ENCODE measurements around the gene PLA2G10.
"Not testable (repeated sequence)": the region's sequence is repeated elsewhere in the genome, so short reads cannot be mapped to it uniquely, and the experiment has no call there.

The PLA2G10 gene

GRCh38 chr16:14681115-14681514, 13.0 kb downstream of the PLA2G10 start:
- no peaks in the 10 kb centered on the region for H3K9me3 ChIP-seq (ENCODE audit: insufficient read depth, low read depth, low read length)
- H3K27ac ChIP-seq (ENCODE audit: low read depth, low read length), result no peak overlapping the region
- H3K27me3 ChIP-seq (ENCODE audit: insufficient read depth, low read length), result no peaks in the 10 kb centered on the region
- H3K9ac ChIP-seq (ENCODE audit: low read depth, low read length), result no peak overlapping the region
- H3K36me3 ChIP-seq (ENCODE audit: insufficient read depth, low read length), result no peaks in the 10 kb centered on the region
- H3K4me1 ChIP-seq (ENCODE audit: insufficient read depth, low read length), result no peaks in the 10 kb centered on the region
- no peak overlapping the region for H3K4me3 ChIP-seq (ENCODE audit: low read length)
- WGBS, result 99% methylated on average over 4 of the region's 4 CpGs

DNA sequence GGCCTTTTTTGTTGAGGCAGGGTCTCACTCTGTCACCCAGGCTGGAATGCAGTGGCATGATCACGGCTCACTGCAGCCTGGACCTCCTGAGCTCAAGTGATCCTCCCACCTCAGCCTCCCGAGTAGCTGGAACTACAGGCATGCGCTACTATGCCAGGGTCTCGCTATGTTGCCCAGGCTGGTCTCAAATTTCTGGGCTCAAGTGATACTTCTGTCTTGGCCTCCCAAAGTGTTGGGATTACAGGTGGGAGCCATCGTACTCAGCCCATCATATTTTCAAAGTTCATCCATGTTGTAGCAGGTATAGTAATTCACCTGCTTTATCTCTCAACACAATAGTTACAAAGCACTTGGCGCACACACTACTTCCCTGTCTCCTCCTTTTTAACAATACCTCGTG, 13.7 kb downstream of the PLA2G10 start:
- WGBS, result 92% methylated on average over 7 of the region's 7 CpGs
- H3K4me1 ChIP-seq (ENCODE audit: insufficient read depth, low read length); H3K9me3 ChIP-seq (ENCODE audit: insufficient read depth, low read depth, low read length); H3K27ac ChIP-seq (ENCODE audit: low read depth, low read length); H3K27me3 ChIP-seq (ENCODE audit: insufficient read depth, low read length); H3K36me3 ChIP-seq (ENCODE audit: insufficient read depth, low read length); H3K9ac ChIP-seq (ENCODE audit: low read depth, low read length); H3K4me3 ChIP-seq (ENCODE audit: low read length): not testable (repeated sequence)

GRCh38 chr16:14678748-14679497, 15.2 kb downstream of the PLA2G10 start:
- H3K9ac ChIP-seq (ENCODE audit: low read depth, low read length), result no peak overlapping the region
- H3K4me1 ChIP-seq (ENCODE audit: insufficient read depth, low read length), result no peaks in the 10 kb centered on the region
- no peak overlapping the region for H3K4me3 ChIP-seq (ENCODE audit: low read length)
- H3K9me3 ChIP-seq (ENCODE audit: insufficient read depth, low read depth, low read length), result no peaks in the 10 kb centered on the region
- H3K36me3 ChIP-seq (ENCODE audit: insufficient read depth, low read length), result no peaks in the 10 kb centered on the region
- WGBS, result 83% methylated on average over 11 of the region's 11 CpGs
- no peak overlapping the region for H3K27ac ChIP-seq (ENCODE audit: low read depth, low read length)
- no peaks in the 10 kb centered on the region for H3K27me3 ChIP-seq (ENCODE audit: insufficient read depth, low read length)

DNA sequence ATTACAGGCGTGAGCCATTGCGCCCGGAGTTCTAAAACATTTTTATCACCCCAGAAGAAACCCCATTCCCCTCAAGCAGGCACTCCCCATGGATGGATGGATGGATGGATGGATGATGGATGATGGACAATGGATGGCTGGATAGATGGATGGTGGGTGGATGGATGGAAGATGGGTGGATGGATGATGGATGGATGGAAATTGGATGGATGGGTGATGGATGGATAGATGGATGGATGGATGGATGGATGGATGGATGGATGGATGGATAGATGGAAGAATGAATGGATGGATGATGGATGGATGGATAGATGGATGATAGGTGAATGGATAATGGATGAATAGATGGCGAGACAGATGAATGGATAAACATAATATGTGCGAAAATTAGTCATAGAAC, 16.5 kb downstream of the PLA2G10 start:
- H3K9ac ChIP-seq (ENCODE audit: low read depth, low read length), result no peak overlapping the region
- H3K27me3 ChIP-seq (ENCODE audit: insufficient read depth, low read length), result no peaks in the 10 kb centered on the region
- 94% methylated on average over 5 of the region's 5 CpGs for WGBS
- H3K4me3 ChIP-seq (ENCODE audit: low read length), result no peak overlapping the region
- no peaks in the 10 kb centered on the region for H3K9me3 ChIP-seq (ENCODE audit: insufficient read depth, low read depth, low read length)
- no peaks in the 10 kb centered on the region for H3K36me3 ChIP-seq (ENCODE audit: insufficient read depth, low read length)
- H3K4me1 ChIP-seq (ENCODE audit: insufficient read depth, low read length), result no peaks in the 10 kb centered on the region
- H3K27ac ChIP-seq (ENCODE audit: low read depth, low read length), result no peak overlapping the region

DNA sequence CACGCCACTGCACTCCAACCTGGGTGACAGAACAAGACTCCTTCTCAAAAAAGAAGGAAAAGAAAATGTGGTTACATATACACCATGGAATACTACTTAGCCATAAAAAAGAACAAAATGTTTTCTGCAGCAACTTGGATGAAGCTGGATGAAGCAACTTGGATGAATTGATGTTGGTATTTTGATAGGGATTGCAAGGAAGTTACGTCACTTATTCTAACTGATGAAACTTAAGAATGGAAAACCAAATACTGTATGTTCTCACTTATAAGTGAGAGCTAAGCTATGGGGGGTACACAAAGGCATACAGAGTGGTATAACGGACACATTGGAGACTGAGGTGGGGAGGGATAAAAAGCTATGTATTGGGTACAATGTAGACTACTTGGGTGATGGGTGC, 17.5 kb downstream of the PLA2G10 start:
- WGBS, result 86% methylated on average over 2 of the region's 3 CpGs
- H3K4me1 ChIP-seq (ENCODE audit: insufficient read depth, low read length), result no peaks in the 10 kb centered on the region
- H3K9ac ChIP-seq (ENCODE audit: low read depth, low read length), result no peak overlapping the region

GRCh38 chr16:14672403-14672971, 21.6 kb downstream of the PLA2G10 start:
- 87% methylated on average over 7 of the region's 7 CpGs for WGBS
- Histone ChIP-seq H3K9me3 (ENCODE audit: insufficient read depth, low read depth, low read length) (no peaks in the 10 kb centered on the region), H3K36me3 (ENCODE audit: insufficient read depth, low read length) (peaks cover 17% of the 10 kb centered on the region), H3K9ac (ENCODE audit: low read depth, low read length) (no peak overlapping the region), H3K27me3 (ENCODE audit: insufficient read depth, low read length) (no peaks in the 10 kb centered on the region), H3K4me1 (ENCODE audit: insufficient read depth, low read length) (no peaks in the 10 kb centered on the region), H3K27ac (ENCODE audit: low read depth, low read length) (no peak overlapping the region), H3K4me3 (ENCODE audit: low read length) (no peak overlapping the region)

More for the DNA sequence above, 17.5 kb downstream of the PLA2G10 start:
- no peak overlapping the region for H3K27ac ChIP-seq (ENCODE audit: low read depth, low read length)
- H3K4me3 ChIP-seq (ENCODE audit: low read length), result no peak overlapping the region
- H3K27me3 ChIP-seq (ENCODE audit: insufficient read depth, low read length), result no peaks in the 10 kb centered on the region
- no peaks in the 10 kb centered on the region for H3K9me3 ChIP-seq (ENCODE audit: insufficient read depth, low read depth, low read length)
- H3K36me3 ChIP-seq (ENCODE audit: insufficient read depth, low read length), result no peaks in the 10 kb centered on the region

- H3K4me3 ChIP-seq (ENCODE audit: low read length), result no peak overlapping the region
- H3K27ac ChIP-seq (ENCODE audit: low read depth, low read length), result no peak overlapping the region
- no peaks in the 10 kb centered on the region for H3K27me3 ChIP-seq (ENCODE audit: insufficient read depth, low read length)
- H3K9ac ChIP-seq (ENCODE audit: low read depth, low read length), result no peak overlapping the region
- H3K9me3 ChIP-seq (ENCODE audit: insufficient read depth, low read depth, low read length), result no peaks in the 10 kb centered on the region
- 94% methylated on average over 4 of the region's 4 CpGs for WGBS
- H3K4me1 ChIP-seq (ENCODE audit: insufficient read depth, low read length), result no peaks in the 10 kb centered on the region
- H3K36me3 ChIP-seq (ENCODE audit: insufficient read depth, low read length), result peaks cover 42% of the 10 kb centered on the region
Observed at GRCh38 chr16:14669776-14670175, 24.3 kb downstream of the PLA2G10 start.

- H3K9me3 ChIP-seq (ENCODE audit: insufficient read depth, low read depth, low read length), result no peaks in the 10 kb centered on the region
- no peak overlapping the region for H3K4me3 ChIP-seq (ENCODE audit: low read length)
- H3K27me3 ChIP-seq (ENCODE audit: insufficient read depth, low read length), result no peaks in the 10 kb centered on the region
- H3K9ac ChIP-seq (ENCODE audit: low read depth, low read length), result no peak overlapping the region
- no peak overlapping the region for H3K27ac ChIP-seq (ENCODE audit: low read depth, low read length)
- H3K4me1 ChIP-seq (ENCODE audit: insufficient read depth, low read length), result no peaks in the 10 kb centered on the region
- peaks cover 53% of the 10 kb centered on the region for H3K36me3 ChIP-seq (ENCODE audit: insufficient read depth, low read length)
- WGBS, result 95% methylated on average over 4 of the region's 7 CpGs
Observed at GRCh38 chr16:14668556-14669223, 25.4 kb downstream of the PLA2G10 start.

- 94% methylated on average over 16 of the region's 16 CpGs for WGBS
- Histone ChIP-seq H3K9ac (ENCODE audit: low read depth, low read length) (no peak overlapping the region), H3K27ac (ENCODE audit: low read depth, low read length) (no peak overlapping the region), H3K4me3 (ENCODE audit: low read length) (no peak overlapping the region), H3K36me3 (ENCODE audit: insufficient read depth, low read length) (peaks cover 62% of the 10 kb centered on the region), H3K4me1 (ENCODE audit: insufficient read depth, low read length) (no peaks in the 10 kb centered on the region), H3K9me3 (ENCODE audit: insufficient read depth, low read depth, low read length) (no peaks in the 10 kb centered on the region), H3K27me3 (ENCODE audit: insufficient read depth, low read length) (no peaks in the 10 kb centered on the region)
Observed at GRCh38 chr16:14667347-14668266, 26.5 kb downstream of the PLA2G10 start.

GRCh38 chr16:14658063-14658462, 36.0 kb downstream of the PLA2G10 start:
- Histone ChIP-seq H3K9me3 (ENCODE audit: insufficient read depth, low read depth, low read length) (no peaks in the 10 kb centered on the region), H3K4me3 (ENCODE audit: low read length) (no peak overlapping the region), H3K36me3 (ENCODE audit: insufficient read depth, low read length) (peaks cover 85% of the 10 kb centered on the region), H3K27me3 (ENCODE audit: insufficient read depth, low read length) (no peaks in the 10 kb centered on the region), H3K27ac (ENCODE audit: low read depth, low read length) (no peak overlapping the region), H3K4me1 (ENCODE audit: insufficient read depth, low read length) (no peaks in the 10 kb centered on the region), H3K9ac (ENCODE audit: low read depth, low read length) (no peak overlapping the region)
- 94% methylated on average over 2 of the region's 2 CpGs for WGBS

GRCh38 chr16:14652726-14653125, 41.4 kb downstream of the PLA2G10 start:
- no peaks in the 10 kb centered on the region for H3K4me1 ChIP-seq (ENCODE audit: insufficient read depth, low read length)
- no peak overlapping the region for H3K9ac ChIP-seq (ENCODE audit: low read depth, low read length)
- H3K36me3 ChIP-seq (ENCODE audit: insufficient read depth, low read length), result peaks cover 89% of the 10 kb centered on the region
- 86% methylated on average over 1 of the region's 2 CpGs for WGBS
- H3K27ac ChIP-seq (ENCODE audit: low read depth, low read length), result no peak overlapping the region
- no peaks in the 10 kb centered on the region for H3K9me3 ChIP-seq (ENCODE audit: insufficient read depth, low read depth, low read length)
- no peaks in the 10 kb centered on the region for H3K27me3 ChIP-seq (ENCODE audit: insufficient read depth, low read length)
- H3K4me3 ChIP-seq (ENCODE audit: low read length), result no peak overlapping the region
